ENCODE measurements around the gene HOXA6. TPM values are rescaled to one million over a fixed set of nuclear protein-coding genes. Genes with fewer than 3 reads are reported as not detected.

Gene HOXA6
- total and polyA plus RNA-seq, 10 of the 15 experiments (the other 5 are each of a cell fraction or from before 2014, with no cell fraction given), result 0.08 TPM; not detected in 9

GRCh38 chr7:27123477-27124053, 24.0 kb downstream of the HOXA6 start (continued):
- no peak for TF ChIP-seq EZH2 (IDR thresholded peaks at IDR 0.05; ENCODE audit: borderline replicate concordance, control insufficient read depth, low read depth, low read length)

DNA sequence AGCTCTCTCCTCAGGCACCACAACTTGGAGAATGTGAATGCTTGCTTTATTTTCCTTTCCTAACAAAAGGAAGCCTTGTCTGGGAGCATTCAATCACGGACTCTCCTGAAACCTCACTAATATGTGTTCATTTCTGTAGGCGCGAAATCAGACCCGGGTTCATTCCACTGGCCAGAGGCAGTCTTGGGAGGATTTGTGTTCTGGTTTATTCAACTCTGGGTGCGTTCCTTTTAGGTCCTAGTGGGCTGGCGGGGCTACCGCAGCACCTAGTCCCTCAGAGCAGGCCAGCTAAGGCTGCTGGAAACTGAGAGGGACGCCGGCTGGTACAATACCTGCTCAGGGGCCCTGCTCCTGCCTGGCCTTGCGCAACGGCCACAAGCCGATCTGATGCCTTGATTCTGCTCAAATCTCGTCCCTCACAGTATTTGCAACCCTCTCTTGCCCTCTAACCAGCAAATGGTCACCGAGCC, 24.5 kb downstream of the HOXA6 start:
- intact Hi-C loops (cut with micrococcal nuclease; ENCODE audit: unreplicated experiment) (no loop called here), in situ Hi-C loops (cut with MboI) (no loop called here)
- no peak for TF ChIP-seq SREBF2 (IDR thresholded peaks at IDR 0.05; ENCODE audit: low read length)
- no peak for TF ChIP-seq RCOR1 (conservative IDR thresholded peaks at IDR 0.05; ENCODE audit: low read depth, low read length)
- no peak for TF ChIP-seq ATF7 (IDR thresholded peaks at IDR 0.05; ENCODE audit: low read depth)
- no peak for TF ChIP-seq RAD21 (IDR thresholded peaks at IDR 0.05; ENCODE audit: insufficient read depth, low read depth, low read length)
- TF ChIP-seq SMAD1 (IDR thresholded peaks at IDR 0.05; ENCODE audit: low read depth, partially characterized antibody), result no peak
- TF ChIP-seq MXI1 (IDR thresholded peaks at IDR 0.05; ENCODE audit: low read depth, low read length), result no peak
- TF ChIP-seq IKZF2 (IDR thresholded peaks at IDR 0.05), result no peak
- TF ChIP-seq PML (IDR thresholded peaks at IDR 0.05; ENCODE audit: low read length), result no peak
- no peak for TF ChIP-seq IRF4 (IDR thresholded peaks at IDR 0.05; ENCODE audit: low read depth, low read length)
- TF ChIP-seq ZZZ3 (IDR thresholded peaks at IDR 0.05; ENCODE audit: control insufficient read depth, insufficient read length, low read depth), result no peak
- TF ChIP-seq PBX3 (IDR thresholded peaks at IDR 0.05; ENCODE audit: insufficient replicate concordance, low read depth, low read length), result no peak
- TF ChIP-seq BHLHE40 (IDR thresholded peaks at IDR 0.05; ENCODE audit: borderline replicate concordance in 1 of 2, low read depth in 2 of 2, low read length in 1 of 2), result no peak
- TF ChIP-seq SMC3 (IDR thresholded peaks at IDR 0.05; ENCODE audit: borderline replicate concordance, low read length), result no peak
- no peak for TF ChIP-seq EP300 (IDR thresholded peaks at IDR 0.05; ENCODE audit: borderline replicate concordance in 1 of 2, control insufficient read depth in 1 of 2, low read depth in 2 of 2, low read length in 2 of 2)
- no peak for TF ChIP-seq ZNF687 (IDR thresholded peaks at IDR 0.05)
- Histone ChIP-seq H3K79me2 (ENCODE audit: control insufficient read depth, insufficient read depth, low read length) (no peaks in the 10 kb centered on the region), H3K9me3 (replicated peaks; ENCODE audit: control insufficient read depth, insufficient read depth, low read length) (no peaks in the 10 kb centered on the region), H3K9ac (ENCODE audit: control insufficient read depth, insufficient read depth, low read length) (no peak overlapping the region), H3K36me3 (ENCODE audit: control insufficient read depth in 2 of 2, insufficient read depth in 2 of 2, low read length in 1 of 2) (no peaks in the 10 kb centered on the region), H2AFZ (ENCODE audit: control insufficient read depth, low read depth, low read length) (no peak overlapping the region), H3K4me2 (ENCODE audit: control insufficient read depth, insufficient read depth) (no peak overlapping the region), H4K20me1 (ENCODE audit: control insufficient read depth, insufficient read depth) (no peaks in the 10 kb centered on the region), H3K27me3 (replicated peaks in 1 of 2; ENCODE audit: control insufficient read depth in 2 of 2, insufficient read depth in 2 of 2, low read length in 1 of 2) (peaks cover 0 to under 1% of the 10 kb centered on the region in 2 experiments; a peak in 3 of 4 replicates), H3K4me1 (ENCODE audit: control insufficient read depth, insufficient read depth, low read length) (no peaks in the 10 kb centered on the region), H3K27ac (ENCODE audit: control insufficient read depth, insufficient read depth) (no peak overlapping the region), H3K4me3 (no peak overlapping the region)
- DNase-seq (ENCODE audit: low read depth, low spot score) (no peak), FAIRE-seq (no peak), ATAC-seq (no peak)
- BruUV-seq (replicated peaks), result no TSS peak
- ChIA-PET SMC1A (ENCODE audit: uncharacterized antibody, unreplicated experiment) (no interaction called here), POLR2A (no interaction called here), RAD21 (ENCODE audit: unreplicated experiment) (no interaction called here), CTCF (no interaction called here)
- WGBS (ENCODE audit: insufficient coverage, insufficient replicate concordance, low lambda C conversion rate, missing lambda C conversion rate), result 46% methylated on average over 14 of the region's 14 CpGs

Measured in GM12878 (cell line).